PFSK-1 (cell line): ENCODE measurements around the gene ANKRD13B.

Experiments used
- POLR2AphosphoS5 ChIP-seq: IDR thresholded peaks from 2 replicates; pipeline ENCODE4 v1.6.1; 2012; ENCODE audit warnings: low read depth, mild to moderate bottlenecking, control low read depth, low read length, moderate library complexity
- SIN3A ChIP-seq: IDR thresholded peaks from 2 replicates; pipeline ENCODE4 v1.6.1; 2012; ENCODE audit warnings: mild to moderate bottlenecking, low read length, moderate library complexity, borderline replicate concordance; ENCODE audit not compliant: insufficient read depth
- TAF1 ChIP-seq: IDR thresholded peaks from 2 replicates; pipeline ENCODE4 v1.6.1; 2012; ENCODE audit warnings: low read length, control low read depth, borderline replicate concordance; ENCODE audit not compliant: insufficient read depth
- TF ChIP-seq, protein P1 (sequence below), 2 experiments: IDR thresholded peaks; 2 replicates each; pipeline versions ENCODE4 v1.6.1 to v1.8.0; 2011 to 2012; ENCODE audit warnings: low read depth in 2 of 2, low read length in 2 of 2, control low read depth in 1 of 2, inconsistent platforms in 1 of 2, mild to moderate bottlenecking in 1 of 2, moderate library complexity in 1 of 2; ENCODE audit not compliant: insufficient read depth in 1 of 2

DNA sequence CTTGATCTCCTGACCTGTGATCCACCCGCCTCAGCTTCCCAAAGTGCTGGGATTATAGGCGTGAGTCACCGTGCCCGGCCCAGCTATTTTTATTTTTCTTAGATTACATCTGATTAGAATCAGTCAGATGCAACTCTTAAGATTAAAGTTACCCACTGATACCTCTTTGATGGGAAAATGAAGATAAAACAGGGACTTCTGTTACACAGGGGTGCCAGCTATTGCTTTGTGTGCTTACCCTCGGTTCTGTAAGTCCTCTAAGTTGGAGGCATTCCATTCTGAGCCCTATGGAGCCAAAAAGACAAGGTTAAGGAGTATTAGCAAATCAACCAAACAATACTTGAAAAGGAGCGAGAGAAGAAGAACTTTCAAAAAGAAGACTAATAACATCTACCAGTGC, 62.4 kb downstream of the ANKRD13B start:
- TF ChIP-seq POLR2AphosphoS5: no peak
- no peak for TF ChIP-seq TAF1
- TF ChIP-seq, protein P1, sequence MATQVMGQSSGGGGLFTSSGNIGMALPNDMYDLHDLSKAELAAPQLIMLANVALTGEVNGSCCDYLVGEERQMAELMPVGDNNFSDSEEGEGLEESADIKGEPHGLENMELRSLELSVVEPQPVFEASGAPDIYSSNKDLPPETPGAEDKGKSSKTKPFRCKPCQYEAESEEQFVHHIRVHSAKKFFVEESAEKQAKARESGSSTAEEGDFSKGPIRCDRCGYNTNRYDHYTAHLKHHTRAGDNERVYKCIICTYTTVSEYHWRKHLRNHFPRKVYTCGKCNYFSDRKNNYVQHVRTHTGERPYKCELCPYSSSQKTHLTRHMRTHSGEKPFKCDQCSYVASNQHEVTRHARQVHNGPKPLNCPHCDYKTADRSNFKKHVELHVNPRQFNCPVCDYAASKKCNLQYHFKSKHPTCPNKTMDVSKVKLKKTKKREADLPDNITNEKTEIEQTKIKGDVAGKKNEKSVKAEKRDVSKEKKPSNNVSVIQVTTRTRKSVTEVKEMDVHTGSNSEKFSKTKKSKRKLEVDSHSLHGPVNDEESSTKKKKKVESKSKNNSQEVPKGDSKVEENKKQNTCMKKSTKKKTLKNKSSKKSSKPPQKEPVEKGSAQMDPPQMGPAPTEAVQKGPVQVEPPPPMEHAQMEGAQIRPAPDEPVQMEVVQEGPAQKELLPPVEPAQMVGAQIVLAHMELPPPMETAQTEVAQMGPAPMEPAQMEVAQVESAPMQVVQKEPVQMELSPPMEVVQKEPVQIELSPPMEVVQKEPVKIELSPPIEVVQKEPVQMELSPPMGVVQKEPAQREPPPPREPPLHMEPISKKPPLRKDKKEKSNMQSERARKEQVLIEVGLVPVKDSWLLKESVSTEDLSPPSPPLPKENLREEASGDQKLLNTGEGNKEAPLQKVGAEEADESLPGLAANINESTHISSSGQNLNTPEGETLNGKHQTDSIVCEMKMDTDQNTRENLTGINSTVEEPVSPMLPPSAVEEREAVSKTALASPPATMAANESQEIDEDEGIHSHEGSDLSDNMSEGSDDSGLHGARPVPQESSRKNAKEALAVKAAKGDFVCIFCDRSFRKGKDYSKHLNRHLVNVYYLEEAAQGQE (IDR thresholded peaks at IDR 0.05; ENCODE audit: insufficient read depth in 1 of 2, low read depth in 2 of 2, low read length in 2 of 2): no peak
- TF ChIP-seq SIN3A: no peak
